H1 (cell line): Measurements from ENCODE around the gene IL6R. TPM values are rescaled to one million over a fixed set of nuclear protein-coding genes. Genes with fewer than 3 reads are reported as not detected.

Experiments used
- CTCF ChIA-PET: fragments of 300-600 bp; sonication (Branson Sonifier 250); formaldehyde crosslinking; loops from one replicate; lab custom pipeline; 2021; ENCODE audit not compliant: partially characterized antibody; lab: Charles Lee
- POLR2A ChIA-PET: fragments of 300-600 bp; sonication (Branson Sonifier 250); formaldehyde crosslinking; loops from one replicate; lab custom pipeline; 2021; ENCODE audit warnings: inconsistent platforms; ENCODE audit not compliant: partially characterized antibody; lab: Charles Lee
- DNase-seq, 2 experiments: peaks; one replicate each; pipeline versions ENCODE4 v3.0.0 to v3.0.0-alpha.2; 2010 to 2022; ENCODE audit warnings: low spot score in 2 of 2, low read depth in 1 of 2, mixed read lengths in 1 of 2
- FAIRE-seq: peaks from 2 replicates; lab custom pipeline; 2011; peaks lifted over from hg19 to GRCh38; lab: Jason Lieb, UNC
- H2AFZ ChIP-seq: 2 replicates; pipeline ENCODE4 v1.8.1; 2012; ENCODE audit warnings: low read length, inconsistent platforms
- H2AK5ac ChIP-seq: 2 replicates; pipeline ENCODE4 v1.6.1; 2013; ENCODE audit warnings: low read depth, low read length
- H2BK120ac ChIP-seq: replicated peaks from 2 replicates; pipeline ENCODE3; 2013; ENCODE audit warnings: low read depth, low read length, inconsistent platforms
- H2BK12ac ChIP-seq: 2 replicates; pipeline ENCODE4 v1.6.1; 2013; ENCODE audit warnings: low read depth, low read length
- H2BK15ac ChIP-seq: 2 replicates; pipeline ENCODE4 v1.6.1; 2013; ENCODE audit warnings: low read length
- H2BK20ac ChIP-seq: 2 replicates; pipeline ENCODE4 v1.6.1; 2013; ENCODE audit warnings: low read length
- H2BK5ac ChIP-seq: 2 replicates; pipeline ENCODE4 v1.6.1; 2013; ENCODE audit warnings: low read depth, low read length
- H3K14ac ChIP-seq: 2 replicates; pipeline ENCODE4 v1.6.1; 2013; ENCODE audit warnings: inconsistent platforms; ENCODE audit not compliant: insufficient read length
- H3K18ac ChIP-seq: 2 replicates; pipeline ENCODE4 v1.6.1; 2013; ENCODE audit warnings: low read length; ENCODE audit errors: extremely low read depth
- H3K23ac ChIP-seq: 2 replicates; pipeline ENCODE4 v1.6.1; 2013; ENCODE audit warnings: inconsistent platforms; ENCODE audit not compliant: insufficient read length
- H3K23me2 ChIP-seq: 2 replicates; pipeline ENCODE4 v1.6.1; 2013; ENCODE audit warnings: low read depth, low read length
- H3K27ac ChIP-seq: 2 replicates; pipeline ENCODE4 v1.6.1; 2011; ENCODE audit warnings: low read depth, low read length, inconsistent platforms
- H3K27me3 ChIP-seq, 4 experiments: replicated peaks in 1 of 4; 1 replicate in 1 of 4; 2 replicates in 3 of 4; pipeline versions ENCODE4 v1.6.1 to v1.8.1; 2011 to 2013; ENCODE audit warnings: low read length in 3 of 4, mild to moderate bottlenecking in 3 of 4, inconsistent platforms in 2 of 4, mixed read lengths in 2 of 4, moderate library complexity in 1 of 4; ENCODE audit not compliant: control insufficient read depth in 3 of 4, insufficient read depth in 3 of 4; ENCODE audit errors: extremely low read depth in 1 of 4
- H3K36me3 ChIP-seq, 4 experiments: 2 replicates each; pipeline versions ENCODE4 v1.6.1 to v1.8.1; 2011 to 2013; ENCODE audit warnings: mild to moderate bottlenecking in 4 of 4, low read length in 3 of 4, moderate library complexity in 2 of 4, control low read depth in 1 of 4, inconsistent platforms in 1 of 4; ENCODE audit not compliant: insufficient read depth in 4 of 4, control insufficient read depth in 2 of 4
- H3K4ac ChIP-seq: replicated peaks from 2 replicates; pipeline ENCODE3; 2013; ENCODE audit warnings: low read length, low read depth, mixed read lengths, inconsistent platforms; ENCODE audit not compliant: insufficient read length
- H3K4me1 ChIP-seq, 4 experiments: replicated peaks in 1 of 4; 1 replicate in 1 of 4; 2 replicates in 3 of 4; pipeline versions ENCODE4 v1.6.1 to v1.8.1; 2011 to 2013; ENCODE audit warnings: low read length in 3 of 4, inconsistent platforms in 2 of 4, mixed read lengths in 1 of 4; ENCODE audit not compliant: insufficient read depth in 4 of 4, control insufficient read depth in 3 of 4
- H3K4me2 ChIP-seq, 2 experiments: 2 replicates each; pipeline versions ENCODE4 v1.6.1 to v1.8.1; 2011 to 2013; ENCODE audit warnings: low read depth in 2 of 2, low read length in 2 of 2, control low read depth in 1 of 2, inconsistent platforms in 1 of 2, mild to moderate bottlenecking in 1 of 2; ENCODE audit not compliant: insufficient read depth in 1 of 2
- H3K4me3 ChIP-seq, 4 experiments: fragments of 200-600, 300-600 bp in 1 of 4; sonication (generic), shearing (Covaris generic), sonication (Bioruptor Twin) in 1 of 4; 2 replicates each; pipeline versions ENCODE4 v1.5.1 to v1.8.1; 2011 to 2016; ENCODE audit warnings: low read length in 4 of 4, low read depth in 3 of 4, control low read depth in 2 of 4, inconsistent platforms in 2 of 4, mild to moderate bottlenecking in 2 of 4, mixed read lengths in 1 of 4, moderate library complexity in 1 of 4; ENCODE audit not compliant: insufficient read depth in 2 of 4; ENCODE audit errors: extremely low read depth in 1 of 4
- H3K56ac ChIP-seq: replicated peaks from 2 replicates; pipeline ENCODE3; 2013; ENCODE audit warnings: low read depth, mild to moderate bottlenecking, mixed read lengths, low read length, inconsistent platforms; ENCODE audit not compliant: insufficient read length
- H3K79me1 ChIP-seq: 2 replicates; pipeline ENCODE4 v1.6.1; 2013; ENCODE audit warnings: low read depth, low read length, control low read depth
- H3K79me2 ChIP-seq, 2 experiments: 2 replicates each; pipeline versions ENCODE4 v1.6.1 to v1.8.1; 2012 to 2013; ENCODE audit warnings: low read length in 2 of 2, mild to moderate bottlenecking in 2 of 2, inconsistent platforms in 1 of 2; ENCODE audit not compliant: insufficient read depth in 2 of 2, control insufficient read depth in 1 of 2
- H3K9ac ChIP-seq, 4 experiments: replicated peaks in 1 of 4; 1 replicate in 1 of 4; 2 replicates in 3 of 4; pipeline versions ENCODE4 v1.6.1 to v1.8.1; 2011 to 2013; ENCODE audit warnings: low read depth in 3 of 4, low read length in 3 of 4, control low read depth in 2 of 4, mild to moderate bottlenecking in 2 of 4, moderate library complexity in 2 of 4, inconsistent platforms in 1 of 4; ENCODE audit errors: extremely low read depth in 1 of 4
- H3K9me3 ChIP-seq, 2 experiments: 2 replicates each; pipeline versions ENCODE4 v1.6.1 to v1.8.1; 2012 to 2013; ENCODE audit warnings: mild to moderate bottlenecking in 2 of 2, moderate library complexity in 2 of 2, control low read depth in 1 of 2, inconsistent platforms in 1 of 2, low read depth in 1 of 2, low read length in 1 of 2, mixed read lengths in 1 of 2; ENCODE audit not compliant: insufficient read depth in 2 of 2
- H4K20me1 ChIP-seq, 2 experiments: replicated peaks in 1 of 2; 2 replicates each; pipeline versions ENCODE3 to v1.8.1; 2011 to 2013; ENCODE audit warnings: inconsistent platforms in 2 of 2, low read length in 2 of 2, mild to moderate bottlenecking in 1 of 2; ENCODE audit not compliant: insufficient read depth in 2 of 2, control insufficient read depth in 1 of 2
- H4K5ac ChIP-seq: 2 replicates; pipeline ENCODE4 v1.6.1; 2013; ENCODE audit warnings: low read length, low read depth, mixed read lengths, inconsistent platforms; ENCODE audit not compliant: insufficient read length
- H4K8ac ChIP-seq: 2 replicates; pipeline ENCODE4 v1.8.0; 2013; ENCODE audit warnings: mild to moderate bottlenecking, moderate library complexity, low read length, inconsistent platforms; ENCODE audit not compliant: insufficient read depth; ENCODE audit errors: extremely low read depth
- H4K91ac ChIP-seq: replicated peaks from 2 replicates; pipeline ENCODE3; 2013; ENCODE audit warnings: low read length, mixed read lengths, inconsistent platforms; ENCODE audit not compliant: insufficient read length
- EGR1 ChIP-seq: IDR thresholded peaks from 2 replicates; pipeline ENCODE4 v1.6.1; 2011; ENCODE audit warnings: low read depth, low read length, borderline replicate concordance
- HDAC2 ChIP-seq, 2 experiments: fragments of 300-600 bp in 1 of 2; sonication (generic) in 1 of 2; IDR thresholded peaks; 2 replicates each; pipeline ENCODE4 v1.6.1; 2011 to 2012; ENCODE audit warnings: low read depth in 2 of 2, low read length in 2 of 2, mild to moderate bottlenecking in 2 of 2, moderate library complexity in 2 of 2, borderline replicate concordance in 1 of 2, inconsistent platforms in 1 of 2
- JUND ChIP-seq: IDR thresholded peaks from 2 replicates; pipeline ENCODE4 v1.6.1; 2011; ENCODE audit warnings: mild to moderate bottlenecking, improper control_type of control experiment, low read length
- KDM5A ChIP-seq: fragments of 200-600 bp; IDR thresholded peaks from 2 replicates; pipeline ENCODE4 v1.7.1; 2012; ENCODE audit warnings: mild to moderate bottlenecking, low read length, inconsistent platforms, mixed read lengths
- NANOG ChIP-seq: IDR thresholded peaks from 2 replicates; pipeline ENCODE4 v1.6.1; 2011; ENCODE audit warnings: low read length, low read depth, mild to moderate bottlenecking, inconsistent platforms; ENCODE audit not compliant: insufficient read depth, poor library complexity, severe bottlenecking
- NRF1 ChIP-seq: IDR thresholded peaks from 2 replicates; pipeline ENCODE4 v1.6.1; 2011; ENCODE audit warnings: mild to moderate bottlenecking, low read depth, low read length, improper control_type of control experiment
- POLR2A ChIP-seq, 2 experiments: IDR thresholded peaks; 1 replicate in 1 of 2; 2 replicates in 1 of 2; pipeline ENCODE4 v1.6.1; 2011; ENCODE audit warnings: low read depth in 2 of 2, low read length in 2 of 2, mild to moderate bottlenecking in 2 of 2; ENCODE audit errors: control extremely low read depth in 1 of 2
- RFX5 ChIP-seq: IDR thresholded peaks from 2 replicates; pipeline ENCODE4 v1.6.1; 2011; ENCODE audit warnings: low read depth, low read length, improper control_type of control experiment, borderline replicate concordance
- WGBS, 2 experiments: shearing (Covaris generic) in 1 of 2; methylation state at CpG; one replicate each; pipeline versions ENCODE4 v1.1.6 to v1.1.7; 2013 to 2015; ENCODE audit warnings: low lambda C conversion rate in 2 of 2, mixed read lengths in 2 of 2, inconsistent platforms in 1 of 2, low coverage in 1 of 2, missing lambda C conversion rate in 1 of 2; ENCODE audit not compliant: insufficient replicate concordance in 2 of 2, insufficient coverage in 1 of 2, insufficient read length in 1 of 2; ENCODE audit errors: extremely low coverage in 1 of 2, missing lambda C conversion rate in 1 of 2; 5-methylcytosine and 5-hydroxymethylcytosine counted together
- polyA plus RNA-seq, 7 experiments: library from polyadenylated mRNA; depleted of rRNA in 3 of 7; stranded (reverse) in 5 of 7; unstranded in 2 of 7; fragments of >200 nt in 5 of 7; fragments of 200-250 nt in 2 of 7; gene quantifications; 1 replicate in 5 of 7; 2 replicates in 1 of 7; 4 replicates in 1 of 7; pipeline versions ENCODE4 v1.2.1 to v1.2.3, GENCODE V29; 2011 to 2013; ENCODE audit warnings: missing spikeins in 2 of 7, mixed read lengths in 2 of 7
- total RNA-seq: library from RNA; stranded (reverse); fragmentation: NEBNext Ultra II Directional; extraction: Animal tissue kit (Norgen Biotek cat#: 25700); gene quantifications from 2 replicates; pipeline ENCODE4 v1.2.1, GENCODE V29; 2021

Gene IL6R
- total and polyA plus RNA-seq, 2 of the 8 experiments (the other 6 are each of a cell fraction or from before 2014, with no cell fraction given) = 2.3 to 3.0 TPM

- Histone ChIP-seq H3K79me1 (no peaks in the 10 kb centered on the region), H3K56ac (no peak overlapping the region), H2BK120ac (no peak overlapping the region), H2BK15ac (no peak overlapping the region), H4K20me1 (no peaks in the 10 kb centered on the region), H3K23me2 (peaks cover 4% of the 10 kb centered on the region; the same call in 1 of the 2 replicates), H4K5ac (no peak overlapping the region), H3K4ac (no peak overlapping the region), H3K9ac (no peak overlapping the region), H2AFZ (no peak overlapping the region), H3K27me3 (peaks cover 40 to 65% (median 56%) of the 10 kb centered on the region in 4 experiments), H4K8ac (no peak overlapping the region), H3K18ac (no peak overlapping the region), H2BK20ac (no peak overlapping the region), H3K4me2 (no peak overlapping the region), H3K9me3 (peaks cover 4 to 11% of the 10 kb centered on the region in 2 experiments; a peak in 2 of 4 replicates), H4K91ac (no peak overlapping the region), H3K23ac (no peak overlapping the region), H3K79me2 (no peaks in the 10 kb centered on the region), H2AK5ac (no peak overlapping the region), H2BK5ac (no peak overlapping the region), H3K4me3 (no peak overlapping the region), H3K14ac (no peak overlapping the region), H3K27ac (no peak overlapping the region), H3K4me1 (peaks cover 0 to 3% (median 0%) of the 10 kb centered on the region in 4 experiments; a peak in 1 of 7 replicates), H3K36me3 (peaks cover 0 to 14% (median 0%) of the 10 kb centered on the region in 4 experiments; a peak in 2 of 8 replicates), H2BK12ac (no peak overlapping the region)
- CTCF ChIA-PET = interaction anchor here (0.8 to 1.1 kb wide), 3 partner anchors 9 to 43 kb away, joined by 3 read pairs; no protein-coding TSS in a partner anchor
- TF ChIP-seq KDM5A = no peak
- TF ChIP-seq EGR1 = no peak
- TF ChIP-seq NRF1 = no peak
- no peak for TF ChIP-seq HDAC2 (IDR thresholded peaks at IDR 0.05; ENCODE audit: borderline replicate concordance in 1 of 2, low read depth in 2 of 2, low read length in 2 of 2)
- no peak for TF ChIP-seq POLR2A (IDR thresholded peaks at IDR 0.05; ENCODE audit: control extremely low read depth in 1 of 2, low read depth in 2 of 2, low read length in 2 of 2)
- TF ChIP-seq NANOG = no peak
- TF ChIP-seq JUND = no peak
- TF ChIP-seq RFX5 = no peak
- 83% methylated on average over 5 of the region's 5 CpGs; no CpG with 5 or more reads in 1 of the 2 experiments for WGBS, 2 experiments
- DNase-seq = no peak
- FAIRE-seq = no peak
- POLR2A ChIA-PET = no interaction called here
Observed at GRCh38 chr1:154503898-154504297, 98.8 kb downstream of the IL6R start.
